Gastroesophageal sphincter (tissue), 3 donors: ENCODE results near the gene ATP9B.

Experiments used
- POLR2A ChIP-seq, 2 donors: fragments of 450-650 bp; IDR thresholded peaks; one replicate each; pipeline ENCODE4 v1.6.1; 2017; ENCODE audit warnings: antibody characterized with exemption in 2 of 2, mild to moderate bottlenecking in 2 of 2, moderate library complexity in 1 of 2
- TF ChIP-seq, protein P1 (sequence below), 4 experiments: fragments of 200-600 bp in 2 of 4; fragments of 450-650 bp in 2 of 4; sonication (generic) in 1 of 4; IDR thresholded peaks; one replicate each; pipeline ENCODE4 v1.5.1; 2017 to 2019; ENCODE audit warnings: antibody characterized with exemption in 4 of 4, mild to moderate bottlenecking in 2 of 4, moderate library complexity in 2 of 4

DNA sequence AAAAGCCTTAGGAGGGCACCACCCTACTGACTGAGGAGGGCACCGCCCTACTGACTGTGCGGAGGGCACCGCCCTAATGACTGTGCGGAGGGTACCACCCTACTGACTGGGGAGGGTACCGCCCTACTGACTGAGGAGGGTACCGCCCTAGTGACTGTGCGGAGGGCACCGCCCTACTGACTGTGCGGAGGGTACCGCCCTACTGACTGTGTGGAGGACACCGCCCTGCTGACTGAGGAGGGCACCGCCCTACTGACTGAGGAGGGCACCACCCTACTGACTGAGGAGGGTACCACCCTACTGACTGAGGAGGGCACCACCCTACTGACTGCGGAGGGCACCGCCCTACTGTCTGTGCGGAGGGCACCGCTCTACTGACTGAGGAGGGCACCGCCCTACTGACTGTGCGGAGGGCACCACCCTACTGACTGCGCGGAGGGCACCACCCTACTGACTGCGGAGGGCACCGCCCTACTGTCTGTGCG lies 176.4 kb downstream of the ATP9B start:
- TF ChIP-seq, protein P1, sequence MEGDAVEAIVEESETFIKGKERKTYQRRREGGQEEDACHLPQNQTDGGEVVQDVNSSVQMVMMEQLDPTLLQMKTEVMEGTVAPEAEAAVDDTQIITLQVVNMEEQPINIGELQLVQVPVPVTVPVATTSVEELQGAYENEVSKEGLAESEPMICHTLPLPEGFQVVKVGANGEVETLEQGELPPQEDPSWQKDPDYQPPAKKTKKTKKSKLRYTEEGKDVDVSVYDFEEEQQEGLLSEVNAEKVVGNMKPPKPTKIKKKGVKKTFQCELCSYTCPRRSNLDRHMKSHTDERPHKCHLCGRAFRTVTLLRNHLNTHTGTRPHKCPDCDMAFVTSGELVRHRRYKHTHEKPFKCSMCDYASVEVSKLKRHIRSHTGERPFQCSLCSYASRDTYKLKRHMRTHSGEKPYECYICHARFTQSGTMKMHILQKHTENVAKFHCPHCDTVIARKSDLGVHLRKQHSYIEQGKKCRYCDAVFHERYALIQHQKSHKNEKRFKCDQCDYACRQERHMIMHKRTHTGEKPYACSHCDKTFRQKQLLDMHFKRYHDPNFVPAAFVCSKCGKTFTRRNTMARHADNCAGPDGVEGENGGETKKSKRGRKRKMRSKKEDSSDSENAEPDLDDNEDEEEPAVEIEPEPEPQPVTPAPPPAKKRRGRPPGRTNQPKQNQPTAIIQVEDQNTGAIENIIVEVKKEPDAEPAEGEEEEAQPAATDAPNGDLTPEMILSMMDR (IDR thresholded peaks at IDR 0.05), result no peak
- TF ChIP-seq POLR2A (IDR thresholded peaks at IDR 0.05), result no peak
